ENCODE measurements around the gene GFOD1. TPM values are rescaled to one million over a fixed set of nuclear protein-coding genes. Genes with fewer than 3 reads are reported as not detected.

Gene GFOD1
- polyA plus RNA-seq, 2 of the 4 experiments (the other 2 are of a cell fraction), result 2.7 to 3.5 TPM

- Histone ChIP-seq H3K27ac (no peak overlapping the region), H3K4me2 (no peak overlapping the region), H3K4me1 (peaks cover 19% of the 10 kb centered on the region; the same call in 2 of the 3 replicates), H3K4me3 (no peak overlapping the region), H3K9me3 (no peaks in the 10 kb centered on the region)
- TF ChIP-seq BHLHE40 (IDR thresholded peaks at IDR 0.05; ENCODE audit: low read depth, low read length), result no peak
- TF ChIP-seq USF2 (IDR thresholded peaks at IDR 0.05), result no peak
- no peak for TF ChIP-seq SREBF2 (IDR thresholded peaks at IDR 0.05)
- TF ChIP-seq HOXB5 (CRISPR knock-in tag; IDR thresholded peaks at IDR 0.05), result no peak
- no peak for TF ChIP-seq FOSL2 (IDR thresholded peaks at IDR 0.05)
- no peak for TF ChIP-seq FOSL2 (CRISPR knock-in tag; IDR thresholded peaks at IDR 0.05)
- TF ChIP-seq PHF8 (IDR thresholded peaks at IDR 0.05; ENCODE audit: borderline replicate concordance, low read depth), result no peak
- no peak for TF ChIP-seq RCOR1 (IDR thresholded peaks at IDR 0.05; ENCODE audit: low read depth, low read length)
- TF ChIP-seq RFX5 (IDR thresholded peaks at IDR 0.05), result no peak
- TF ChIP-seq ATOH8 (CRISPR knock-in tag; IDR thresholded peaks at IDR 0.05; ENCODE audit: low read depth), result no peak
- TF ChIP-seq PBX3 (IDR thresholded peaks at IDR 0.05), result no peak
- no peak for TF ChIP-seq REST (IDR thresholded peaks at IDR 0.05)
- no peak for TF ChIP-seq CEBPB (IDR thresholded peaks at IDR 0.05)
- no peak for TF ChIP-seq BCL3 (IDR thresholded peaks at IDR 0.05)
- TF ChIP-seq HES2 (IDR thresholded peaks at IDR 0.05), result no peak
- FAIRE-seq (no peak), ATAC-seq (no peak), DNase-seq (ENCODE audit: low read depth in 1 of 2, low spot score in 1 of 2) (no peak)
- WGBS (ENCODE audit: missing lambda C conversion rate), result 94% methylated on average over 10 of the region's 10 CpGs
- POLR2A ChIA-PET, result no interaction called here
- CTCF ChIA-PET, result interaction anchor here (0.7 kb wide), 1 partner anchor 89 kb away, joined by 5 read pairs; no protein-coding TSS in a partner anchor
Measured at GRCh38 chr6:13421425-13422059, 65.9 kb downstream of the GFOD1 start.

GRCh38 chr6:13420269-13420668 lies 67.1 kb downstream of the GFOD1 start:
- Histone ChIP-seq H3K9me3 (no peaks in the 10 kb centered on the region), H3K4me1 (peaks cover 12% of the 10 kb centered on the region; the same call in 2 of the 3 replicates), H3K27ac (no peak overlapping the region), H3K4me3 (no peak overlapping the region), H3K4me2 (no peak overlapping the region)
- POLR2A ChIA-PET, result no interaction called here
- WGBS (ENCODE audit: missing lambda C conversion rate), result 79% methylated on average over 5 of the region's 6 CpGs
- no peak for ATAC-seq
- no peak for FAIRE-seq
- DNase-seq (ENCODE audit: low read depth in 1 of 2, low spot score in 1 of 2), result no peak
- CTCF ChIA-PET, result no interaction called here
- TF ChIP-seq JUN (IDR thresholded peaks at IDR 0.05) (no peak), RAD21 (conservative IDR thresholded peaks at IDR 0.05 in 1 of 2, IDR thresholded peaks at IDR 0.05 in 1 of 2) (no peak), ZSCAN20 (CRISPR knock-in tag; IDR thresholded peaks at IDR 0.05) (no peak), FOXS1 (CRISPR knock-in tag; IDR thresholded peaks at IDR 0.05) (no peak), HDAC2 (IDR thresholded peaks at IDR 0.05) (no peak), GATA3 (IDR thresholded peaks at IDR 0.05; ENCODE audit: borderline replicate concordance) (no peak), HOXB13 (CRISPR knock-in tag; IDR thresholded peaks at IDR 0.05; ENCODE audit: low read depth) (no peak), RARB (CRISPR knock-in tag; IDR thresholded peaks at IDR 0.05) (no peak), HMGXB4 (CRISPR knock-in tag; IDR thresholded peaks at IDR 0.05; ENCODE audit: borderline replicate concordance) (no peak), MAFK (IDR thresholded peaks at IDR 0.05; ENCODE audit: partially characterized antibody) (no peak), USF2 (IDR thresholded peaks at IDR 0.05) (no peak), PBX3 (IDR thresholded peaks at IDR 0.05) (no peak)

Measured in A549 (cell line).